ENCODE data around the gene GPRC5D. TPM values are rescaled to one million over a fixed set of nuclear protein-coding genes. Genes with fewer than 3 reads are reported as not detected.
A peak's percentile ranks its signal among the peaks of the same experiment; 100 is the strongest.

Gene GPRC5D
- total and polyA plus RNA-seq, 9 of the 15 experiments (the other 6 are each of a cell fraction or from before 2014, with no cell fraction given): 1.0 to 1.1 TPM; not detected in 7

GRCh38 chr12:12992418-12993130 lies 40.6 kb upstream of the GPRC5D start:
- in situ Hi-C loops (cut with MboI) (no loop called here), intact Hi-C loops (cut with micrococcal nuclease) (no loop called here)
- BruUV-seq (replicated peaks): no TSS peak
- Histone ChIP-seq H3K27me3 (ENCODE audit: control insufficient read depth in 2 of 2, insufficient read depth in 2 of 2, low read length in 2 of 2) (no peaks in the 10 kb centered on the region), H4K20me1 (replicated peaks; ENCODE audit: control insufficient read depth, insufficient read depth, low read length) (no peaks in the 10 kb centered on the region), H2AFZ (ENCODE audit: low read depth, low read length) (no peak overlapping the region), H3K4me2 (ENCODE audit: insufficient read depth, low read length) (peak overlapping the region; percentile 11; the same call in 1 of the 2 replicates), H3K79me2 (ENCODE audit: control insufficient read depth, insufficient read depth, low read length) (no peaks in the 10 kb centered on the region), H3K9ac (ENCODE audit: insufficient read depth in 1 of 2, low read depth in 2 of 2, low read length in 2 of 2) (no peak overlapping the region), H3K27ac (ENCODE audit: extremely low read depth, low read depth, low read length) (no peak overlapping the region; the same call in 2 of the 3 replicates), H3K36me3 (ENCODE audit: control insufficient read depth, insufficient read depth, low read length) (no peaks in the 10 kb centered on the region), H3K4me1 (replicated peaks in 1 of 2; ENCODE audit: control insufficient read depth in 2 of 2, insufficient read depth in 2 of 2, low read length in 2 of 2) (peaks cover 0 to 2% of the 10 kb centered on the region in 2 experiments; a peak in 2 of 5 replicates), H3K9me1 (ENCODE audit: control insufficient read depth, insufficient read depth, low read length) (no peaks in the 10 kb centered on the region), H3K4me3 (no peak overlapping the region), H3K9me3 (replicated peaks; ENCODE audit: control insufficient read depth, insufficient read depth, low read depth, low read length) (no peaks in the 10 kb centered on the region)
- 0 out of 2 replicates have a peak, but pooled peaks have one; percentile 24 for TF ChIP-seq MAFG (tag; conservative IDR thresholded peaks at IDR 0.05)
- peak; percentile 22; the same call in 1 of the 2 replicates for TF ChIP-seq MAFK (IDR thresholded peaks at IDR 0.05; ENCODE audit: low read length)
- no peak for TF ChIP-seq LEF1 (IDR thresholded peaks at IDR 0.05)
- peak; percentile 56; the same call in 1 of the 2 replicates for TF ChIP-seq C11orf30 (IDR thresholded peaks at IDR 0.05; ENCODE audit: low read depth)
- no peak for TF ChIP-seq ZNF24 (IDR thresholded peaks at IDR 0.05)
- no peak for TF ChIP-seq CEBPG (CRISPR knock-in tag; IDR thresholded peaks at IDR 0.05)
- TF ChIP-seq CEBPG (tag; conservative IDR thresholded peaks at IDR 0.05 in 1 of 2, IDR thresholded peaks at IDR 0.05 in 1 of 2): 0 out of 4 replicates have a peak, but pooled peaks of 1 of the 2 experiments have one; percentile 20
- peak; percentile 45; the same call in 1 of the 2 replicates for TF ChIP-seq ZNF316 (IDR thresholded peaks at IDR 0.05)
- TF ChIP-seq NFE2 (IDR thresholded peaks at IDR 0.05; ENCODE audit: low read depth): peak; percentile 60; the same call in 1 of the 2 replicates
- TF ChIP-seq MYNN (IDR thresholded peaks at IDR 0.05): no peak
- no peak for TF ChIP-seq MYNN (CRISPR knock-in tag; IDR thresholded peaks at IDR 0.05)
- peak; percentile 32 for TF ChIP-seq HNRNPK (IDR thresholded peaks at IDR 0.05; ENCODE audit: low read depth, low read length, poor library complexity, severe bottlenecking)
- no peak for TF ChIP-seq NCOA4 (IDR thresholded peaks at IDR 0.05; ENCODE audit: partially characterized antibody)
- TF ChIP-seq ZNF436 (CRISPR knock-in tag; IDR thresholded peaks at IDR 0.05): no peak
- TF ChIP-seq CEBPB (tag; IDR thresholded peaks at IDR 0.05): peak; percentile 61
- TF ChIP-seq RBM39 (optimal IDR thresholded peaks at IDR 0.05; ENCODE audit: low read depth, low read length): no peak
- CTCF ChIA-PET (ENCODE audit: low intra/inter-chr PET ratio): no interaction called here
- peak in 2 of 4 experiments; percentile 13 to 17 for DNase-seq (ENCODE audit: extremely low read depth in 1 of 4, low spot score in 3 of 4)
- peak; percentile 42 for FAIRE-seq
- WGBS (ENCODE audit: insufficient coverage, low coverage, missing lambda C conversion rate): 42% methylated on average over 6 of the region's 8 CpGs
- POLR2A ChIA-PET: interaction anchor here (0.7 kb wide), 1 partner anchor 625 kb away, joined by 3 read pairs; no protein-coding TSS in a partner anchor
- ATAC-seq: peak; percentile 63; the same call in 2 of the 3 replicates
